ENCODE results near the gene ZFHX2.
"Not testable (repeated sequence)": the region's sequence is repeated elsewhere in the genome, so short reads cannot be mapped to it uniquely, and the experiment has no call there.

The ZFHX2 gene

DNA sequence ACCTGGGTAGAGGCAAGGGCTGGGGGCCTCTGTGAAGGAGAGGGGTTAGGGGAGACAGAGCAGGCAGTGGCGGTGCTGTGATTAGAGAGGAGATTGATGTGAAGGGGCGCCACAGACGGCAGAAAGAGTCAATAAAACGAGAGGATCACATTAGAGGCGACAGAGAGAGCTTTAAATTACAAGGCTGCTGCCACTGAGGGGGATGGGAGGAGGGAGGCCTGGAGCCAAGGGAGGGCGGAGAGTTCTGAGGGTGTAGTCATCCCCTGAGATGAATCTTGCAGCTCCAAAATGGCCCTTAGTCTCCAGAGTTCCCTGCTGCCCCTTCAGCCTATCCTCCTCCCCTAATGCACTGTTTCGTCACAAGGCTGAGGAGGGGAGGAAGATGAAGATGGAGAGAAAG lies 12.8 kb downstream of the ZFHX2 start:
- no peak for DNase-seq

DNA sequence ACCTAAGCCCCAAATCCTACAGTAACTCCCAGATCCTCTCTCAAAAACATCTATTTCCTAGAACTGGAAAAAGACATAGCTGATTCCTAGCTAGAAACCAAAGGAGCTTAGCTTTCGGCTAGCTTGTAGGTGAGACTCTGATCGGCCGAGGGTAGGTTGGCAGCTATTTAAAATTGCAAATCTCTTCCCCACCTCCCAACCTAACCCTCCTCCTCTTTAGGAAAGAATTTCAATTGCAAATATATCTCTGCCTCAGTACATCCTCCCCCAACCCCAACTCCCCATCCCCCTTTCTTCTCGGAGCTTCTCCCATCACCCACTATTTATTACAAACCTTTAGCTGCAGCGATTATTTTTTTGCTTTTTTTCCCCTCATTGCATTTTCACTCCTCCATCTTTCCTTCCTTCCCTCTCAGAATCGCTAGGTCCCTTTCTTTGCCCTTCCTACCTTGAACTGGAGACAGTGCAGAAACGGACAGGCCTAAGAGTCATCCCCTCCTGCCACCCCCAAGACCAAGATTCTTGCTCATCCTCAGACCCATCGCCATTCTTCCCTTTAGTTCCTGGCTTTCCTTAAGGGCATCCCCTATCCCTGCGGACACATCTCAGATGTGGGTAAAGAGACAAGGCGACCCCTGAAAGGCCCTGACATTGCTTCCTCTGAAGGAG lies 13.4 kb downstream of the ZFHX2 start:
- DNase-seq = no peak

DNA sequence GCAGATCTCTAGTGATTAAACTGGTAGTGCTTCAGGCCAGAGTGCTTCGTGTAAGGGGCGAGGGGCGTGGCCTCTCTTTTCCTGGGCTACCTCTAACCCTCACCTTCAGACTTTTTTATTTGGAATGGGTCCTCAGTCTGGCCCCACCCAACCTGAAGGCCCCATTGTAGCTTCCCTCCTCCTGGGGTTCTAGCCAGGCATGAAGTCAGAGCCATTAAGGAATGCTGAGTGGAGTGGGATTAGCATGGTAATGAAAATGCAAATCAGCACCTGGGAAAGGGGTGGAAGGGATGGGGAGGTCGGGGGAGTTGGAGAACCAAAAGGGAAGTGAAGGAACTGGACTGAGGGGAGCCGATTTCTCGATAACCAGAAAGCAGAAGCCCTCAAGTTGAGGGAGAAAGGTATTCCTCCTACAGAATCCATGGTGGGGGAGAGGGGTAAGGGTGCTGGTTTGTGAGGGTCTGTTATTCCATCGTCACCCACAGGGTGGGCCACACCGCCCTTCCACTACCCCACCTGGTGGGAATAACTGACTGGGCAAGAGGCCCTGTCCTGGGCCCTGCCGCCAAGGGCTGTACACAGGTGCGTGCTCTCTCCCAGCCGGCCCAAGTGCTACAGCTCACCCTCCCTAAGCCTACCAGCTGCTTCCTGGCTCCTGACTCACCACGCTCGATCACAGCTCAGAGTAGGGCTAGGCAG lies 14.1 kb downstream of the ZFHX2 start:
- DNase-seq = no peak

DNA sequence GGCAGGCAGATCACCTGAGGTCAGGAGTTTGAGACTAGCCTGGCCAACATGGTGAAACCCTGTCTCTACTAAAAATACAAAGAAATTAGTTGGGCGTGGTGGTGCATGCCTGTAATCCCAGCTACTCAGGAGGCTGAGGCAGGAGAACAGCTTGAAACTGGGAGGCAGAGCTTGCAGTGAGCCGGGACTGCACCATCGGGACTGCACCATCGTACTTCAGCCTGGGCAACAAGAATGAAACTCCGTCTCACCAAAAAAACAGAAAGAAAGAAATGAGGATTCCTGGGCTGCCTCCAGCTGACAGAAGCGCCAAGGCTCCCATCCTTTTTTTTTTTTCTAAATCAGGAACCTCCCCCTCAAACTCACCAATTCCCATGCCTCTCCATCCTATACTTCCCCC lies 14.7 kb downstream of the ZFHX2 start:
- DNase-seq = not testable (repeated sequence)

DNA sequence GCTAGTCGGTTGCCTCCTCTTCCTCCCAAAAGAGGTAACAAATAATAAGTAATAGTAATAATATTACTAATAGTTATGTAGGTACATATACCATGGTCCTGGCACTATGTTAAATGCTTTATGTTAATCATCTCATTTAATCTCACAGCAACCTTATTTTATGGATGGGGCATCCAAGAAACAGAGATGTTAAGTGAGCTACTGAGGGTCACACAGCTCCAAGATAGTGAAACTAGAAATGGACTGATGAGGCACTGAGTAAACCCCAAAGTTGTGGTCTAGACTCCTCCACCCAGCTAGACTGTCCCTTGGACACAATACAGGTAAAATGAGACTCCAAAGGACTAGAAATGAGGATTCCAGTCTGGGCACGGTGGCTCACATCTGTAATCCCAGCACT lies 15.1 kb downstream of the ZFHX2 start:
- no peak for DNase-seq

DNA sequence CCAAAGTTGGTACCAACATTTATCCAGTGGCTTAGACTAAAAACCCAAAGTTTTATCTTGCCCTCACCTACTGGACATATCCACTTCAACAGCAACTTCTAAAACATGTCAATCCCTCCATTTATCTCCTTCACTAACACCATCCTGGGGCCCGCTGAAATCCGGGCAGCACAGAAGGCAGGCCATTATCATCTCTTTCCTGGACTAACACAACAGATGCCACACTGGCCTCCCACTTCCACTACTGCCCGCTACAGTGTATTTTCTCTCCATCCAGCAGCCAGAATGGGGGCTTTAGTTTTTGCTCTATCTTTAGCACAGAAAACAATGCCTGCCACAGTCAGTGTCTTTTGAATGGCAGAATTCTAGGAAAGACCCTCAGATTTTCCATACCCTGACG lies 15.6 kb downstream of the ZFHX2 start:
- DNase-seq = no peak

DNA sequence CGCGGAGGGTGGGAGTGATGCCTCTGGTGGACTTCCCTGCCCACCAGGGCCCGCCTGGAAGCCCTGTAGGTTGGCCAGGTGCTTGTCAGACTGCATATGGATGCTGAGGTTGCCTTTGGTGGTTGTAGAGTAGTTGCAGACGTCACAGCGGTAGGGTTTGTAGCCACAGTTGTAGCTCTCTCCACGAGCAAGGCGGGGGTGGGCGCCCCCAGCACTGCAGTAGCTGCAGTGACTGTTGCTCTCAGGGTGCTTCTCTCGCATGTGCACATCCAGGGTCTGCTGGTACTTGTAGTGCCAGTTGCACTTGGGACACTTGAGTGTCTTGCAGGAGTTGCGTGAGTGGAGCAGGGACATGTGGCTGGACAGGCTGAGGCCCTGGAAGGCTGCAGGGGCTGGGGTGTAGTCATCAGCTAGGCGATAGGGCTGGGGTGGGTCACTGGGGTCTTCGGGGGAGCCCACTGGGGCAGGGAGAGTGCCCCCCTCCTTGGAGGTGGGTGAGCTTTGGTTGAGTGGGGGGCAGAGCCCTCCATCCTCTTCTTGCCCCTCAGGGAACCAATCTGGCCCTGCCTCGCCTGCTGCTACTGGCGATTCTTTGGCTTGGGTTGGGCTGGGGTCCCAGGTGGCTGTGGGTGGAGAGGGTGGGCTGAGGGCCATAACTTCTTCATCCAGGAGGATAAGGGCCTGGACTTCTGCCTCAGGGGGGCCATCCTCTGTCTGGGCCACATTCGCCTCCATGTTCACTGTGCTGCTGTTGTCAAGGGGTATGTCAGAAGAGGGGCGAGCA lies 17.7 kb downstream of the ZFHX2 start:
- no peak for DNase-seq

DNA sequence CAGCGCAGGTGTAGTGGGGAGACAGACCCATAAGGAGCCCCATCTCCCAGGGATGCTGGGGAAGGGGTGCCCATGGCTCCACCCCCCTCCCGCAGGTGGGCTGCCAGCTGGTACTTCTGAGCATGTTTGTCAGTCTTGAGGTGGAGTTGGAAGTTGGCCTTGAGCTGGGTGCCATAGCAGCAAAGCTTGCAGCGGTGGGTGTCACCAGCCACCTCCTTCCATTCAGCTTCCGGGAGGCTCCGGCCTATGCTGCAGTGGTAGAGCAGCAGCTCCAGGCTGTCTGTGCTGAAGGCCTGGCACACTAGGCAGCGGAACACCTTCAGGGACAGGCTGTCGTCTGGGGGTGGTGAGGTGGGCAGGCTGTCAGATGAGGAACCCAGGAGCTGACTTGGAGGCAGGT lies 18.9 kb downstream of the ZFHX2 start:
- DNase-seq = no peak

DNA sequence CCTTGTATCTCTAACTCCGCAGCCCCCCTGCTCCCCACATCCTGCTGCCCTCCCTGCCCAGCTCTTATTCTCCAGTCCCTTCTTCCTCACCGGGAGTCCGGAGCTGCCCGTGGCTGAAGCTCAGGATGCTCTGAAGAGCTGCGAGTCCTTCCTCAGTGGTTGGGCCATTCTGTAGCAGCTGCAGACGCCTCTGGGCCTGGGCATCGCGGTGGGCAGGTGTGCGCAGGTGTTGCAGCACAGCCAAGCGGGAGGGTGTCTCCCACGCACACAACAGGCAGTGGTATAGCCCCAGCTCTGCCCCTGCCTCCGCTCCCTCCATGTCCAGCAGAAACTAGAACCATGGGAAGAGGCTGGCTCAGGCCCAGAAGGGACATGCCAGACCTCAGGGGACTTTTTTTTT lies 20.2 kb downstream of the ZFHX2 start:
- no peak for DNase-seq

DNA sequence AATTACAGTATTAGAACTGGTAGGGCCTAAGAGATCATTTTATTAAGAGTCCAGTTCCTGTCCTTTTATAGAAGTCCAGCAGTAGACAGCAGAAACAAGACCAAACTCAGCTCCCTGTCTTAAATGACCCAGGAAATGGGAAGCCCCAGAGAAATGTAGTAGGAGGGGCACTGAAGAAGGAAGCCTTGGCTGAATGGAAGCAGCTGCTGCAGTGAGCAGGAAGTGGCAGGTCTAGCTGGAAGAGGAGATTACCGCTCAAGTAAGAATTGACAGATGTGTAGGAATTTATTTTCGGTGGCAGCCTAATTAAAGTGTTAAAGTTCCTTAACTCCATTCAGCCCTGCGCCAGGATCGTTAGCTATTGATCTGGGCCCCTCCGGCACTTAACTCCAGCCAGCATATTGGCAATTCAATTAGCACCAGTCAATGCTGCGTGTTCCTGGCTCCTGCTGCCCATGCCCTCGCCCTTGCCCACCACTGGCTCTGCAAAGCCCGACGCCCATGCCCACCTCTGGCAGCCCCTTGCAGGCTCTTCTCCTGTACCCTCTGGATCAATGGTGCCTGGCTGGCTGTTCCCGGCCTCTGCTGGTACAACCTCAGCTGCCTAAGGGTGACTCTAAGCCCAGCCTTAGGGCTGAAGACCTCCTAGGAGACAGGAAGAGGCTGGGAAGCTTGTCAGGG lies 21.1 kb downstream of the ZFHX2 start:
- peak; percentile 31 for DNase-seq

DNA sequence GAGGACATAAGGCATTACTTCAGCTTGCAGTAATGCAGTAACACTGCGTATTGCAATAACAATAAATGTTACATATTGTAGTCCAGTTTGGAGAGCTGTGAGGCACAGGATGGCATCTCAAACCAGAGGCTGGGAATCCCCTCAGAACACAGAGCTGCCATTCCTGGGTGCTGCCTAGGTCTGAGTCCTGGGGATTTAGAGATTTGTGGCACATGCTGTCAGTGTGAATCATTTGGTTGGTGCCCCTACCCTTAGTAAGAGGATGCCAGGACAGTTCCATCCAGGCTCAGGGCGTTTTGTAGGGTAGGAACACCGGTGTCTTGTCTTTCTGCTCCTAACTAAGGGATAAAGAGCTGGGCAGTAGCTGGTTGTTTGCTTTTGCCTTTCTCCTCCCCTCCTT lies 22.5 kb downstream of the ZFHX2 start:
- DNase-seq = no peak

DNA sequence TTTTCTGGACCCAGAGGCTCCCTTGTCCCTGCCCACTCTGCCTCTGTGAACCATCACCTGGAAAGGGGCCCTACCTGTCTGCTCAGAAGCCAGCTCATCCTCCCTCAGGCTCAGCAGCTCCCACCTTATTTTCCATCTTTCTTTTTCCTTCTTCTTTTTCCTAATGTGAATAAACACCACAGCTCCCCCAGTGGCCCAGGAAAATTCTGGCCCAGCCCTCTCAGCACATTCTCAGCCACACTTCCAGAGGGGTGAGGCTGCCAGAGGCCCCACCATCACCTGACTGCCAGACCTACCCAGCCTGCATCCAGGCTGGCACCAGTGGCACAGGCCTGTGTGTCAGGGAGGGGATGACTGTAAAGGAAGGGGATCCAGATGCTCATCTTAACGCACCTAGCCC lies 23.0 kb downstream of the ZFHX2 start:
- DNase-seq = no peak

DNA sequence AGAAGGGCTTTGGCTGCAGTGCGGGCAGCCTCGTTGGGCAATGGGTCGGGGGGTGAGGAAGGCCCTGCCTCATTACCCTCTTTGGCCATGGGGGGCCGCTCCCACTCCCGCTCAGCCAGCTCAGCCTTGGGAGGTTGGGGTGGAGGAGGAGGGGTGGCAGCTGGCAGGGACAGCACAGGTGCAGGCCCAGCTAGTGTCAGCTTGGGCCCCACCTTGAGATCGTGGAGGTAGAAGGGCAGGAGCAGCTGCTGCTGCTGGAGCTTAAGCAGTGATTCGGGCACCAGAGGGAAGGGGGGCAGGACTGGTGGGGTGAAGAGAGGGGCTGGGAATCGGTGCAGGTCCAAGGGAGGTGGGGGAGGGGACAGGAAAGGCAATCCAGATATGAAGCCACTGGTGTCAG lies 26.0 kb downstream of the ZFHX2 start:
- no peak for DNase-seq

DNA sequence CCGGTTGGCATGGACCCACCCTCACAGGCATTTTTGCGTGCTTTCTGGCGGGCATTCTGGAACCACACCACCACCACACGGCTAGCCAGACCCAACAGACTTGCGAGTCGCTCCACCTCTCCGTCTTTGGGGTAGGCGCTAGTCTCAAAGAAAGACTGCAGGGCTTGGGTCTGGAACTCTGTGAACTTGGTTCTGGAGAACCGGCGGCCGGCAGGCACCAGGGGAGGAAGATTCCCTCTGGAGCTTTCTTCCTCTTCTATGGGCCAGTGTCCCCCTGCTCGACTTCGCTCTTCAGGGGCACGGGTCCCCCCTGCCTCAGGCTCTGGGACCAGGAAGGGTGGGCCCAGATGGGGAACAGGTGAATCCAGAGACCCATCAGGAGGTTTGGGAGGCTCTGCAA lies 26.6 kb downstream of the ZFHX2 start:
- DNase-seq = no peak

DNA sequence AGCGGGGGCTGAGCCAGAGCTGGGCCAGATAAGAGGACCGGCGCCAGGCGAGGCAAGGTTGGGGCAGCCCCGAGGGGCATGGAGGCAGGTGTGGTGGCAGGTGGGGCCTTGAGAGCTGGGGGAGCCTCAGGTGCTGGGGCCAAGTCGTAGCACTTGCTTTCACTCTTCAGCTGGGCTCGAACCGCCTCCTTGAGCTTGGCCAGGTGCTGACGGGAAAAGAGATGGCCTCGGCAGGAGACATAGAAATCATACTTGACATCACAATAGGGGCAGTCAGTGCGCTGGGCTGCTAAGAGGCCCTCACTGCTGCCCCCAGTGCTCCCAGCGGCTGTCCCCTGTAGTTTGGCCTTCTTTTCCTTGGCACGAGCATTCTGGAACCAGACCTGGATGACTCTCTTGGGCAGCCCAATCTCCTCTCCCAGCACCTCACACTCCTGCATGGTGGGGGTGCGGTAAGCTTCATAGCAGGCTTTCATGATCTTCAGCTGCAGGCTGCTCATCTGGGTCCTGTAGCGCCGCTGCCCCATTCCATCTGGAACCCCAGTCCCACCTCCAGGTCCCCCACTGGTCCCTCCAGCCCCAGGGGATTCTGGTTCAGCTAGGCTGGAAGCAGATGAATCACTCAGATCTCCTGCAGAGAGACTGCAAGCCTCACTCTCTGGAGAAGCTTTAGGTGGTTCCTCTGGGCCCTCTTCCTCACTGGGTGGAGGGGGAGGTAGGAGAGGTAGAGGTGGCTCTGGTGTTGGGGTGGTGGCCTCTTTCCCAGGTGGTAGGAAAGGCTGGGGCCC lies 28.1 kb downstream of the ZFHX2 start:
- no peak for DNase-seq

DNA sequence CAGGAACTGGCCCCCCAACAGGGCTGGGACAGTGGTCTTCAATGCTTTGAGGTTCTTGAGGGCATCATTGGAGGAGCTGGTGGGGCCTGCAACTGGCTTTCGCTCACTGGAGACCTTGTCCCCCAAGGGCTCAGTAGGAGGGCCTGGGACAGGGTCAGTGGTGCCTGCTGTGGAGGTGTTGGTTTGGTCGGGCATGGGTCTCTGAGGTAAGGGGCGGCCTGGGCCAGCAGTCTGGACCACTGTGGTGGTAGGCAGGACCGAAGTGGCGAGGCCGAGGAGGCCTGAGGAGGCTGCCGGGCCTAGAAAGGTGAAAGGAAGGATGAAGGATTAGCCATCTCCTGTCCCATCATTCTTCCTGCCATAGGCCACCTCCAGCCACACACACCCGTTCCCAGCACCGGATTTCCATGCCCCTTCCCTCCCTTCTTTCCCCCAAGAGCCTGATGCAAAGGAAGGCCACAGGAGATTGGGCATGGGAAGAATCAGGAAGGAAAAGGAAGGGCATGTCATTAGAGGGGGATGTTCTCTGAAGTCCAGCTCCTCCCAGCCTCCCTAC lies 28.8 kb downstream of the ZFHX2 start:
- DNase-seq = no peak

DNA sequence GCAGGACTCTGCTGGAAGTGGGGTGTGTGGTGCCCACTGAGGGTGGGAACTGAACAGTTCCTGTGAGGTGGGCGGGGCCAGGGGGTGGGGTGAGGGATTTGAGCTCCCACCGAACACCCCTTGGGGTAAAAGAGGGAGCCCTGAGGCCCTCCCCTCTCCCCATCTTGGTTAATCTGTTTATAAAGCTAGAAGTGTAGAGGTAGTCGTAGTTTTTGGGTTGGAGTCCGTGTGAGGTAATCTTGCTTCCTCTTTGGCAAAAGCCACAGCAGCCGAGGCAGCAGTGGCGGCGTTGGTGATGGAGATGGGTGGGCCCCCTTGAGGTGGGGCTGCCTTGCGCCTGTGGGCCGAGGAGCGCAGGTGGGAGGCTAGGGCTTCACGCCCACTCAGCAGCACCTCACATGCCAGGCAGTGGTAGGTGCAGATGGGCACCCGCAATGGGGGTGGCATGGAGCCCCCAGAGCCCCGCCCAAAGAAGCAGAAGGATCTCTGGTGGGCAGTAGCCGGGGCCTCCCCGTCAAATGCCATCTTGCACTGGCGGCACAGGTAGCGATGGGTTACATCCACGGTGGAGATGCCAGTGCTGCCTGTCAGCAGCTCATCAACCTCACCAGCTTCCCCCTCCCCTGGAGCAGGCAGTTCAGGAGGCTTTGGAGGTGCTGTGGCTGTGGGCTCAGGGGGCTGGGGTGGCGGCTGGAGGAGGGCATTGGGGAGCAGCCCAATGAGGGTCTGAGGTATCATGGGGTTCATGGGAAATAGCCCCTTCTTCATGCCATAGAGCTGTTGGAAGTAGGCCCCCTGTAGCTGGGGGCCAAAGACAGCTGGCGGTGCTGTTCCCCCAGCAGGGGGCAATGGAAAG lies 29.6 kb downstream of the ZFHX2 start:
- DNase-seq = peak; percentile 4

DNA sequence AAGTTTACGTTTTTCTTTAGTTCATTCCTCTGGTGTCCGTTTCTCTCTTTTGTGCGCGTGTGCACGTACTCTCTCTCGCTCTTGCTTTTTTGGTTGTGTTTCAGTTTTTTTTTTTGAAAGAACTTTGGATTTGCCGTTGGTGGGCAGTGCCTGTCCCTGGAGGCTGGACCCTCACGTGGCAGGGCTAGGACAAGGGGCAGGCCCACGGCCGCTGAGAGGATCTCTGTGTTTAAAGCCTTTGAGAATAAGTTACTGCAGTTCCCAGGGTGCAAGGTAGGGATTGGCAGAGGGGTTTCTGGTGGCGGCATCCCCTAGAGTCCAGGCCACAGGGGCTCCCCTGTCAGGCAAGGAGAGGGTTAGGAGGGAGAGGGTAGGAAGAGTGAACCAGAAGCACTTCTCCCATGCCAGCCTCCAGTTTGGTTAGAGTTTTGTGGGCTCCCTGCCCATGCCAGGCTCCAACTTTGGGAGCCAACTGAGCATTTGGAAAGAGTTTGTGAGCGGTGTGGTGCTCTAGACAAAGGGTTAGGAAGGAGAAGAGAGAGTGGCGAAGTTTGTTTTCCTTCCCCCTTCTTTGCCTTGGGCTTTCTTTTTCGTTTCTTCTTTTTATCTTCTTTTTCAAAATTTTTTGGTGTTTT lies 30.5 kb downstream of the ZFHX2 start:
- peak; percentile 8 for DNase-seq

DNA sequence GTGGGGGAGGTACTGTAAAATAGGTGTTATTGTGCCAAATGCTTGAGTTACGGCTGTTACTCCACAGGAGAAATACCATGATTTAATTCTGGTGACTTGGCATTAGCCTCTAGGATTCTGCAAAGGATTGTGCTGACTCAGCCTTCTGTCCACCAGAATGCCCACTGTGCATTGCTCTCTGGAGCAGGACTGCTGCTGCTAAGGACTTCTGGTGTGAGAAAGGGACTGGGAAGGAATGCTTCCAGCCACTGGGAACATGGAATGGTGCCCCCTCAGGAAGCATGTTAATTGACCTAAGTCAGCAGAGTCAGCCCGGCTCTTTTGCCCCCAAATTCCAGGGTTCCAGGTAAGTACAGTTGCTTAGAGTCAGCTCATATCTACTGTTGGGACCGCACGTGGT lies 32.9 kb downstream of the ZFHX2 start:
- DNase-seq = no peak

DNA sequence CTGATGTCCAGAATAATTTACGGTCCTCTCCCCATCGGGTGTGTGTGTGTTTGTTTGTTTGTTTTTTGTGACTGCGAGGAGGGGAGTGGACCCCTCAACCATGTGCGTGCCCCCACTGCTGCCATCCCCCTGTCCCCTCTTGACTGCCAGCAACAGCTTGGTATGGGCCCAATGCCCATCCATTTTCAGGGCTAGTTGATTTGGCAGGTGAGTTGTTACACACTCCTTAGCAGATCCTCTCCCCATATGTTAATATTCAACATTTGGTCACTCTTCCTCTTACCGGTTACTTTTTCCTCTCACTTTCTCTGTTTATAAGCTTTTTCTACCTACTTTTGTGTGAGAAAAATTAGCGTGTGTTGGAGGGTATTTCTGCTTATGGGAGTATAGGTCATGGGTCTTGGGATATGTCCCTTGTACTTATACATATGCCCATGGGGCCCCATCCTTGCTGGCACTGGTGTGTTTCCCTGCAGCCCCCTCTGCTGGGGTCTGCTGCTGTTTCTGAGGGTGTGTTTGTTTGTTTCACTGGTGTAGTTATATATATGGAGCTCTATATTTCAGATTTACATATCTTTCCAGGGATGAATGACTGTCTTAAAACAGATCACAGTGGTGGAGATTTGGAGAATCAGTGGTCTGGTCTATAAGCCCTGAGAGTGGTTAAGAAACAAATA lies 33.8 kb downstream of the ZFHX2 start:
- no peak for DNase-seq

DNA sequence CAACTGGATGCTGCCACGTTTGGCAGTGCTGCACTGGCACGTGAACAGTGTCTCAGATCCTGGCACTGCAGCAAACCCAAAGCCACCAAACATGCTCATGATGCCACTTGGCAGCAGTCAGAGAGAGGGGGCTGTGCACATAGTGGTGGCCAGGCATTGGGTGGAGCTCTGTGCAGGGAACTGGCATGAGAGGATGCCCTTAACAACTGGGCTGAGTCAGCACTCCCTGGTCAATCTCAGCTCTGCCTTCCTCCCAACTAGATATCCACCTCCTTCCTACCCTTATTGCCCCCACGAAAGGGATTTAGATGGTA lies 37.0 kb downstream of the ZFHX2 start:
- DNase-seq = no peak
